ENCODE data around the gene PDE1A.

GRCh38 chr2:182187130-182187529 is 239.7 kb downstream of the PDE1A start:
- no peak for TF ChIP-seq CTCF (IDR thresholded peaks at IDR 0.05)
- TF ChIP-seq POLR2A (IDR thresholded peaks at IDR 0.05): no peak

All from esophagus squamous epithelium (tissue), 4 donors.